Endothelial cell of hepatic sinusoid (primary cell): ENCODE data around the gene DPF1.

ENCODE experiments used
- in situ Hi-C: cut with HindIII; loops from 2 replicates; pipeline ENCODE4 v1.10.0; 2017; ENCODE audit warnings: low sequenced_read_pairs

DPF1 gene

DNA sequence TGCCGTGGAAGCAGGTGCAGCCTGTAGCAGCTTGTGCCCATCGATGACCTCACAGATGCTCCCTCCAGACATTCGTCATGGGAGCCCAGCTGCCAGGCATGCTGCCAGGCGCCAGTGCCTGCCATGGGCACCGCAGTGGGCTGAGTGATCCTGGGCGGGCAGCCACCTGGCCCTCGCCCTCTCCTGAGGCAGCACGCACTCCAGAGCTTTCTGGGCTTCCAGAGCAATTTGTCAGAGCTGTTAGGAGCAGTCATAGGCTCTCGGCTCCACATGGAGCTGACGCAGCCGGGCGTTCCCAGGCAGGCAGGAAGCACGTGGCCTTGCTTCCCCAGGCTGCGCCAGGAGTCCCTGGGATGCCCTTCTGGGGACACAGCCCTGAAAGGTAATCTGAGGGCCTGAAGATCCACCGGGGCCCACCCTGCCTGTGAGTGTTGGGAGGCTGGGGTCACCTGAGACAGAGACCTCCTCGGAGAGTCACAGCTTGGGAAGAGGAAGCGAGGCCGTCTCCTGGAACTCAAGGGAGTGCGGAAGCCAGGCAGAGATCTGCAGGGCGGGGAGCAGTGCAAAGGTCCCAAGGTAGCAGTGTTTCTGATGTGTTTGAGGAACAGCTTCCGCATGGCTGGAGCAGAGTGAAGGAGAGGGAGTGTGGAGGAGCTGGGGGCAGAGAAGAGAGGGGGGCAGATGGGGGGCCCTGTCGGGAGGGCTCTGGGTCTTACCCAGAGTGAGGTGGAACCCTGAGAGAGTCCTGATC, 50.6 kb downstream of the DPF1 start:
- in situ Hi-C loops: no loop called here

DNA sequence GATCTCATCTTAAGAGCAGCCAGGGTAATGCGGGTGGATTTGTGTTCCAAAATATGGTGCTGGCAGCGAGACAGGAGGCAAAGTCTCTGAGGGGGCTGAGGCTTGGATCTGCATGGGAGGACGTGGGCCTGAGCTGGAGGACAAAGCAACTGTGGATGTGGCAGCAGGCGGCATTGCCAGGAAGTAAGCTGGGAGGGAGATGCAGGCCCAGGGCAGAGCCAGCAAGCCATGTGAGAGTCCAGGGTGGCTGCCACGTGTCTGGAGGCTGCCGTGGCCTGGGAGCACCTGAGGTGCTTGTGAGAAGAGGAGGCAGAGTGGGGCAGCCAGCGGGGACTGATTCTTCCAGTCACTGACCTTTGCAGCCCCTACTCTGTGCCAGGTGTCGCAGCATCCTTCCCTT, 52.0 kb downstream of the DPF1 start:
- in situ Hi-C loops: no loop called here

DNA sequence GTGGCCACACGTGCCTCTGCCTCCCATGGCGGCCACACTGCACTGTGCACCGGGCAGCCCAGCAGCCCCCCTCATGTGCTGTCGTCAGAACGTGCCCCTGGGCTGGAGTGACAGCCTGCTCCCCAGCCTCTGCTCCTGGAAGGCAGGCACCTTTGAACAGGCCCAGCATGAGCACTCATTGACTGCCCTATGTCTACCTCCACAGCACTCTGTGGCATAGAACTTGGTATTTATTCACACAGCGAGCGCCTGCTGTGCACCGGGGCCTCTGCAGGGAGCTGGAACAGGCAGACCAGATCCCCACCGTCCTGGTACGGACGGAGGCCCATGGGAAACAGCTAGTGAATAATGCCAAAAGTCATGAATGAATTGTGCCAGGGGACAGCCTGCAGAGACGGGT, 53.7 kb downstream of the DPF1 start:
- in situ Hi-C loops: no loop called here

DNA sequence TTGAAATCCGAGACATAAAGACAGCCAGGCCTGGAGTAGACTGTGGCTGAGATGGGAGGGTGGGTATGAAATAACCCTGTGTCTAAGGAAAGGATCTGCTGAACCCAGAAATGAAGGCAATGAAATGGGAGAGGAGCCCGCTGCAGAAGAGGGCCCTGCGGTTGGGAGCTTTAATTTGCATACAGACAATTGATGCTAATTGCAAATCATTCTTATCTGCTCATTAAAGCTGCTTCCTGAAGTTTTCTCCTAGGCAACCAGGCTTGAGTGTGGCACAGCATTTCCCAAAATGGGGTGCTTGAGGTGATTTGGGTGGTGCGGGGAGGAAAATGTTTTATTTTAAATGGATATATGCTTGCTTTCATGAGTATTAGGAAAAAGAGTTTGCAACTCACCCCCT, 55.4 kb downstream of the DPF1 start:
- in situ Hi-C loops: no loop called here

DNA sequence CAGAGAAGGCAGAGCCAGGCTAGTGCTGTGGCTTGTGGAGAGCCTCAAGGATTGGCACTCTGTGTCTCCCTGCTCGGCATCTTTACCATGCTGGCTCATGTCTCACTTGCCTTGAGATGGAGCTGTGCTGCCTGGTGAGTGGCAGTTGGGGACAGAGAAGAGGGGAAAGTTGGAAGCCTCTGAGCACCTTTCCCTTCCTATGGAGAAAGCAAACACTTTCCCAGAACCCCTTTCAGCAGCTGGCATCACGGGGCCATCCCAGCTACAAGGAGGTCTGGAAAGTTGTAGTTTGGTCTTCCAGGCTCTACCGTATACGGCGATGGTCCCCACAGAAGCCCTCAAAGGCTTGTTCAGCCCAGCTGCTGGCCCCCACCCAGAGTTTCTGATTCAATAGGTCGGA, 58.7 kb downstream of the DPF1 start:
- in situ Hi-C loops: no loop called here

DNA sequence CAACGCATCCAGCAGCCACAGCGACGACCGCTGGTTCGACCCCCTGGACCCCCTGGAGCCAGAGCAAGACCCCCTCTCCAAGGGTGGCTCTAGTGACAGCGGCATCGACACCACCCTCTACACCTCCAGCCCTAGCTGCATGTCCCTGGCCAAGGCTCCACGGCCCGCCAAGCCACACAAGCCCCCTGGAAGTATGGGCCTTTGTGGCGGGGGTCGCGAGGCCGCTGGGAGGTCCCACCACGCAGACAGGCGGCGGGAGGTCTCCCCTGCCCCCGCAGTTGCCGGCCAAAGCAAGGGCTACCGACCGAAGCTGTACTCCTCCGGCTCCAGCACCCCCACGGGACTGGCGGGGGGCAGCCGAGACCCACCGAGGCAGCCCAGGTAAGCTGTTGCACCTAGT, 59.5 kb downstream of the DPF1 start:
- in situ Hi-C loops: no loop called here

DNA sequence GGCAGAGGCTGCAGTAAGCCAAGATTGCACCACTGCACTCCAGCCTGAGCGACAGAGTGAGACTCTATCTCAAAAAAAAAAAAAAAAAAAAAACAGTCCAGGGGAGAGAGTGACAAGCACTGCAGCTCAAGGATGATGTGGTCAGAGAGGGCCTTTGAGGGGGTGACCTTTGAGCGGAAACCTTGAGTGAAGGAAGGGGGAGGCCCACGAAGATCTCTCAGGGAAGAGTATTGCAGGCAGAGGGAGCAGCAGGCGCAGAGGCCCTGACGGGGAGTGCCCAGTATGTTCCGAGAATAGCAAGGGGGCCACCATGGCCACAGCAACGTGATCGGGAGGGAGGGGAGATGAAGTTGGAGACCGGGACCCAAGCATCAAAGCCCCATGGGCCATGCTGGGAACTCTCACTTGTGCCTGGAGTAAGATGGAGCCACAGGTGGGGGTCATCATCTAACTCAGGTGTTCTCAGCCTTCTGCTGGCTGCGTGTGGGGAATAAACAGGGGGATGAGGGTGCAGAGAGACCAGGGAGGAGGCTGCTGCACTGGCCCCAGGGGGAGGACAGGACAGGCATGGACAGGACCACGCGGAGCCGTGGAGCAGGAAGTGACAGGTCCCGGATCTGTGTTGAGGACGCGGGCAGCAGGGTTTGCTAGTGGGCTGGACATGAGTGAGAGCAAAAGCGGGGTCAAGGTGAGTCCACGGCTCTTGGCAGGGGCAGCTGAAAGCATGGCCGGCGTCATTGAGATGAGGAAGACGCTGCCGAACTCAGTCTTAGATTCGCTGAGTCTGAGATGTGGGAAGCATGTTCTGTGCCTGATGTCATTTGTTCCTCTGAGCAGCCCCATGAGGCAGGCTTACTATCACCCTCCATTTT, 60.4 kb downstream of the DPF1 start:
- in situ Hi-C loops: no loop called here

DNA sequence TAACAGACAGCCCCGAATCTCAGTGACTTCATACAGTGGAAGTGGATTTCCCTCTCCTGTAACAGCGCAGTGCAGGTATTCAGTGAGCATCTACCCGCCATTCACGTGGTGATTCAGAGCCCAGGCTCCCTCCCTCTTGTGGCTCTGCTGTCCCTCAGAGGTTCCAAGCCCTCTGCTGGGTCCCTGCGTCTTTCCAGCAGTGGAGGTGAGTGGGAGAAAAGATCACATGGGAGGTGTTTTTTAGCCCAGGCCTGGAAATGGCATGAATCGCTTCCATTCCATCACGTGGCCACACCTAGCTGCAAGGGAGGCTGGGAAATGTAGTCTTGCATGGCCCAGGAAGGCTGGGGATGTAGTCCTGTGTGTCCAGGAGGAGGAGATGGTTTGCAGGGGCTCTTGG, 61.4 kb downstream of the DPF1 start:
- in situ Hi-C loops: no loop called here

DNA sequence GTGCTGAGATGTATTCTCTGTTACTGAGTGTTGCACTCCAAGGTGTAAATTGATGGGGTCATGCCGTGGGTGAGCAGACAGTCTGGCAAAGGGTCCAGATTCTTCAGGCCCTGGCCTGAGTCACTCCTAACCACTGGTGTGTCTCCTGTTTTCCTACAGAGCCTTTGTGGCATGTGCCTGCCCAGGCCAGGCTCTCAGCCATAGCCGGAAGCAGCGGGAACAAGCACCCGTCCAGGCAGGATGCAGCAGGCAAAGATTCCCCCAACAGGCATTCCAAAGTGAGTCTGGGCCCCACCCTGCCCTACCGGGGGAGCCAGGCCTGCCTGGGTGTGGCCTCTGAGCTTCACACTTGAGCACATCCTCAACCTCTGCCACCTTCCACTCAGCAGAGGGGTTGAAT, 61.9 kb downstream of the DPF1 start:
- in situ Hi-C loops: no loop called here
